GM18511 (cell line): ENCODE measurements around the gene TKT.
A peak's percentile ranks its signal among the peaks of the same experiment; 100 is the strongest.

Source experiments
- ATAC-seq: cut with Tn5 transposase; IDR thresholded peaks from one replicate; pipeline ENCODE4 v1.9.1; 2021; ENCODE audit warnings: mild to moderate bottlenecking, moderate library complexity; ENCODE audit not compliant: unreplicated experiment

TKT gene

GRCh38 chr3:53182764-53183355, 73.0 kb downstream of the TKT start:
- no peak for ATAC-seq

GRCh38 chr3:53181528-53181927, 74.3 kb downstream of the TKT start:
- no peak for ATAC-seq

DNA sequence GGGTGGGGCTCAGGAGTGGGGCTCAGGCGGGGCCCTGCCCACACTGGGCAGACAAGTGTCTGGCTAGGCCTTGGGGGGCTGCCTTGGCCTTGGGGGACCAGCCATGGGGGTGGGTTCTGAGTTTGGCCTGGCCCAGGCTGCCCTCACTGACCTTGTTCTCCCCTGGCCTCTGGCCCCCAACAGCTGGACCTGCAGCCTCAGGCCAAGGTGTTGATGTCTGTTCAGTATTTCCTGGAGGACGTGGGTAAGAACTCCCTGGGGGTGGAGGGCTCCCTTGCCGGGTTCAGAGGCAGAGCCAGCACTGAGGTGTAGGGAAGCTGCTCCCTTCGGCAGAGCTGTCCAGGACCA, 74.8 kb downstream of the TKT start:
- ATAC-seq, result peak; percentile 41

- ATAC-seq, result peak; percentile 98
These were observed 75.4 kb downstream of the TKT start for GRCh38 chr3:53180305-53181023.

DNA sequence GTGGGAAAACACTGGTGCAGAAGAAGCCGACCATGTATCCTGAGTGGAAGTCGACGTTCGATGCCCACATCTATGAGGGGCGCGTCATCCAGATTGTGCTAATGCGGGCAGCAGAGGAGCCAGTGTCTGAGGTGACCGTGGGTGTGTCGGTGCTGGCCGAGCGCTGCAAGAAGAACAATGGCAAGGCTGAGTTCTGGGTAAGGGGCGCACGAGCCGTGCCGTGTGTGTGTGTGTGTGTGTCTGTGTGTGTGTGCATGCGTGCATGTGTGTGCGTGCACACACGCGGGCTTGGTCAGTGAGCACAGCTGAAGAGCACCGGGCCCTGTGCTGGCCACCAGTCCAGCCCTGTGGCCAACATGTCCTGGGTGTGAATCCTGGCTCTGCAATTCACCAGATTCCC, 76.2 kb downstream of the TKT start:
- ATAC-seq, result no peak

DNA sequence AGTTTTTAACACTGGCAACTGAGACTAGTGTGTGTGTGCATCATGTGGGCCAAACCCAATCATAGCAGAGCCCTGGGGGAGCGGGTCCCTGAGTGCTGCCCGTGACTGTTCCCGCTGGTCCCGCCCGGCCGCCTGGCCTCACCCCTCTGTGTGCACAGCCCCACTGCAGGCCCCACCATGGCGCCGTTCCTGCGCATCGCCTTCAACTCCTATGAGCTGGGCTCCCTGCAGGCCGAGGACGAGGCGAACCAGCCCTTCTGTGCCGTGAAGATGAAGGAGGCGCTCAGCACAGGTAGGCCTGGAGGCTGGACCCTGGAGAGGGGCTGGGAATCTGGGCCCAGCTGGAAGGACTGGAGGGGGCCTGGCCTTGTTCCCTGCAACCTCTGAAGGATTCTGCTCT, 77.6 kb downstream of the TKT start:
- no peak for ATAC-seq

GRCh38 chr3:53175613-53176540, 79.9 kb downstream of the TKT start:
- no peak for ATAC-seq
